ENCODE measurements around the gene CMA1. TPM values are rescaled to one million over a fixed set of nuclear protein-coding genes. Genes with fewer than 3 reads are reported as not detected.
"Not testable (repeated sequence)": the region's sequence is repeated elsewhere in the genome, so short reads cannot be mapped to it uniquely, and the experiment has no call there.

The CMA1 gene
- total RNA-seq (2014; rRNA removed; shearing (Covaris generic); ENCODE audit: low replicate concordance) = not detected in 2 replicates

DNA sequence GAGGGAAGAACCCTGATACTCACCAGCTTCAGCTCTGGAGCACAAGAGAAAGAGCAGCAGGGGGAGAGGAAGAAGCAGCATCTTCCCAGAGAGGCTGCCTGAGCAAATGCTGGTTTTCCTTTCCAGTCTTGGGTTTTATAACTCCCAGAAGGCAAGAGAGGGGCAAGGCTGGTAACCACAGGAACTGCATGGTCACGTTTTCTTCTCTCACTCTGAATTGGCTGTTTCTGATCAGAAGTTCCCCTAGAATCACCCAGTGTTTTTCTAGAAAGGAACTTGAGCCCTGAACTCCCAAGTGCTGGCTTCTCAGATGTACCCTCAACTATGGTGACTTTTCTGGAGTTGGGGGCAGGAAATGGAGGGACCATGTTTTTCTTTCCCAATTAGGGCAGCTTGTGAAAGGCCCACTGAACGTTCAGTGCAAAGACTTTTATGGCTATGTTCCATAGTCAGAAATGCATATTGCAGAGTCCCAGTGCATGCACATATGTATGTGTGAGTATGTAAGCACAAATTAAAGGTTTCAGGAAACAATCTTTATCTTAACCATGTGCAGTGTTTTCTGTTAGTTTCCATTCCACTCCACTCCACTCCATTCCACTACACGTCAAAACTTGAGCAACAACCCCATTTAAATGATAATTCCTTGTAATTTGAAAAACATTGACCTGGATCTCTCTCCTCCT is at the start of gene CMA1:
TSS of gene CMA1 (minus strand) at position 111 of the 686 bp plus-strand sequence. CDS start at position 81, 30 bp downstream.
- no peaks in the 10 kb centered on the region for H3K36me3 ChIP-seq
- DNase-seq = no peak
- H3K4me3 ChIP-seq = no peak within 1 kb of the TSS
- no peaks in the 10 kb centered on the region for H3K27me3 ChIP-seq
- no peaks in the 10 kb centered on the region for H3K9me3 ChIP-seq

- DNase-seq = peak; percentile 9
- Histone ChIP-seq H3K36me3 (no peaks in the 10 kb centered on the region), H3K4me3 (no peak overlapping the region), H3K27me3 (no peaks in the 10 kb centered on the region), H3K9me3 (no peaks in the 10 kb centered on the region)
Observed at GRCh38 chr14:24556756-24557155, 48.7 kb upstream of the CMA1 start.

GRCh38 chr14:24549064-24549463 is 41.0 kb upstream of the CMA1 start:
- not testable (repeated sequence) for H3K9me3 ChIP-seq, H3K36me3 ChIP-seq, H3K4me3 ChIP-seq, H3K27me3 ChIP-seq, DNase-seq

DNA sequence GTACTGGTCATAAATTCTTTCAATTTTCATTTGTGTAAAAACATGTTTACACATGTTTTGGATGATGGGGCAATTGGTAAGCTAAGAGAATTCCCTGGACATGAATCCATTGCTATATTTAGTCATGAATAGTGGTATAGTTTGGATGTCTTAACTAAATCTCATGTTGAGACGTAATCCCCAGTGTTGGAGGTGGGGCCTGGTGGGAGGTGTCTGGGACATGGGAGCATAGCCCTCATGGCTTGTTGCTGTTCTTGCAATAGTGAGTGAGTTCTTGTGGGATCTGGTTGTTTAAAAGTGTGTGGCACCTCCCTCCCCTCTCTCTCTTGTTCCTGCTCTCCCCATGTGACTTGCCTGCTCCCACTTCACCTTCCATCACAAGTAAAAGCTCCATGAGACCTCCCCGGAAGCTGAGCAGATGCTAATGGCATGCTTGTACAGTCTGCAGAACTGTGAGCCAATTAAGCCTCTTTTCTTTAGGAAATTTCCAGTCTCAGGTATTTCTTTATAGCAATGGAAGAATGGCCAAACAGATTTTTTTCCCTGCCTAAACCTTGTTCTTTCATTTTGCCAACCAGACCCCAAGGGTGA is 34.4 kb upstream of the CMA1 start:
- Histone ChIP-seq H3K27me3 (no peaks in the 10 kb centered on the region), H3K9me3 (no peaks in the 10 kb centered on the region), H3K36me3 (no peaks in the 10 kb centered on the region), H3K4me3 (no peak overlapping the region)
- DNase-seq = no peak

DNA sequence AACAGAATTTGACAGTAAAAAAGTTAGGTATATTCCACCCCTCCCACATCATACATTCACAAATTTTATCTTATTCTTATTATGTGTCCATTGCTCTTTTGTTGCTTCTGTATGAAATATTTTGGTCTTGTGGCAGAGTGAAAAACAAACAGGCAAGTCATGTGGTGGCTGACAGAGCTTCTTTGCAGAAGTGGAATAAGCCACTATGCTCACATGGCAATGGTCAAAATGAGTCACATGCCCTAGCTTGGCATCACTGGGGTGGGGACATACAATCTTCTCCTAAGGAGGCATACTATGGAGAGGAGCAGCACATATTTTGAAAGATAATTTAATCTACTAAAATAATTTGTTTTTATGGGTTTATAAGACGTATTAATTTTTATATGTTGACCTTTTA is 27.7 kb upstream of the CMA1 start:
- Histone ChIP-seq H3K27me3 (no peaks in the 10 kb centered on the region), H3K9me3 (no peaks in the 10 kb centered on the region), H3K36me3 (no peaks in the 10 kb centered on the region), H3K4me3 (no peak overlapping the region)
- no peak for DNase-seq

GRCh38 chr14:24534286-24534685 is 26.2 kb upstream of the CMA1 start:
- Histone ChIP-seq H3K36me3 (no peaks in the 10 kb centered on the region), H3K9me3 (no peaks in the 10 kb centered on the region), H3K4me3 (no peak overlapping the region), H3K27me3 (no peaks in the 10 kb centered on the region)
- no peak for DNase-seq

GRCh38 chr14:24525877-24526620 is 18.0 kb upstream of the CMA1 start:
- not testable (repeated sequence) for DNase-seq, H3K4me3 ChIP-seq, H3K27me3 ChIP-seq, H3K36me3 ChIP-seq, H3K9me3 ChIP-seq

- Histone ChIP-seq H3K27me3 (no peaks in the 10 kb centered on the region), H3K36me3 (no peaks in the 10 kb centered on the region), H3K9me3 (no peaks in the 10 kb centered on the region), H3K4me3 (no peak overlapping the region)
- no peak for DNase-seq
Observed at GRCh38 chr14:24518851-24519250, 10.8 kb upstream of the CMA1 start.

- H3K36me3 ChIP-seq = no peaks in the 10 kb centered on the region
- DNase-seq = no peak
- no peaks in the 10 kb centered on the region for H3K9me3 ChIP-seq
- no peak overlapping the region for H3K4me3 ChIP-seq
- H3K27me3 ChIP-seq = no peaks in the 10 kb centered on the region
Observed at GRCh38 chr14:24514209-24514608, 6.1 kb upstream of the CMA1 start.

- DNase-seq = no peak
- no peaks in the 10 kb centered on the region for H3K9me3 ChIP-seq
- no peaks in the 10 kb centered on the region for H3K27me3 ChIP-seq
- no peak overlapping the region for H3K4me3 ChIP-seq
- no peaks in the 10 kb centered on the region for H3K36me3 ChIP-seq
Observed at GRCh38 chr14:24513009-24513408, 4.9 kb upstream of the CMA1 start.

- no peak overlapping the region for H3K4me3 ChIP-seq
- H3K36me3 ChIP-seq = no peaks in the 10 kb centered on the region
- H3K9me3 ChIP-seq = no peaks in the 10 kb centered on the region
- H3K27me3 ChIP-seq = no peaks in the 10 kb centered on the region
- DNase-seq = no peak
Observed at GRCh38 chr14:24506443-24506842, 1.6 kb downstream of the CMA1 start.

- Histone ChIP-seq H3K9me3 (no peaks in the 10 kb centered on the region), H3K27me3 (no peaks in the 10 kb centered on the region), H3K4me3 (no peak overlapping the region), H3K36me3 (no peaks in the 10 kb centered on the region)
- no peak for DNase-seq
Observed at GRCh38 chr14:24504425-24504950, 3.6 kb downstream of the CMA1 start.

DNA sequence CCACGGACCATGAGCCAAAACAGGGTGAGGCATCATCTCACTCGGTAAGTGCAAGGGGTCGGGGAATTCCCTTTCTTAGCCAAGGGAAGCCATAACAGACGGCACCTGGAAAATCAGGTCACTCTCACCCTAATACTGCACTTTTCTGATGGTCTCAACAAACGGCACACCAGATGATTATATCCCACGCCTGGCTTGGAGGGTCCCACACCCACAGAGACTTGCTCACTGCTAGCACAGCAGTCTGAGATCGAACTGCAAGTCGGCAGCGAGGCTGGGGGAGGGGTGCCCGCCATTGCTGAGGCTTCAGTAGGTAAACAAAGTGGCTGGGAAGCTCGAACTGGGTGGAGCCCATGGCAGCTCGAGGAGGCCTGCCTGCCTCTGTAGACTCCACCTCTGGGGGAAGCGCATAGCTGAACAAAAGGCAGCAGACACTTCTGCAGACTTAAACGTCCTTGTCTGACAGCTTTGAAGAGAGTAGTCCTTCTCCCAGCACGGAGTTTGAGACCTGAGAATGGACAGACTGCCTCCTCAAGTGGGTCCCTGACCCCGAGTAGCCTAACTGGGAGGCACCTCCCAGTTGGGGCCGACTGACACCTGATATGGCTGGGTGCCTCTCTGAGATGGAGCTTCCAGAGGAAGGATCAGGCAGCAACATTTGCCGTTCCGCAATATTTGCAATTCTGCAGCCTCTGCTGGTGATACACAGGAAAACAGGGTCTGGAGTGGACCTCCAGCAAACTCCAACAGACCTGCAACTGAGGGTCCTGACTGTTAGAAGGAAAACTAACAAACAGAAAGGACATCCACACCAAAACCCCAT is 16.3 kb downstream of the CMA1 start:
- H3K27me3 ChIP-seq, H3K36me3 ChIP-seq, H3K9me3 ChIP-seq, H3K4me3 ChIP-seq, DNase-seq: not testable (repeated sequence)

DNA sequence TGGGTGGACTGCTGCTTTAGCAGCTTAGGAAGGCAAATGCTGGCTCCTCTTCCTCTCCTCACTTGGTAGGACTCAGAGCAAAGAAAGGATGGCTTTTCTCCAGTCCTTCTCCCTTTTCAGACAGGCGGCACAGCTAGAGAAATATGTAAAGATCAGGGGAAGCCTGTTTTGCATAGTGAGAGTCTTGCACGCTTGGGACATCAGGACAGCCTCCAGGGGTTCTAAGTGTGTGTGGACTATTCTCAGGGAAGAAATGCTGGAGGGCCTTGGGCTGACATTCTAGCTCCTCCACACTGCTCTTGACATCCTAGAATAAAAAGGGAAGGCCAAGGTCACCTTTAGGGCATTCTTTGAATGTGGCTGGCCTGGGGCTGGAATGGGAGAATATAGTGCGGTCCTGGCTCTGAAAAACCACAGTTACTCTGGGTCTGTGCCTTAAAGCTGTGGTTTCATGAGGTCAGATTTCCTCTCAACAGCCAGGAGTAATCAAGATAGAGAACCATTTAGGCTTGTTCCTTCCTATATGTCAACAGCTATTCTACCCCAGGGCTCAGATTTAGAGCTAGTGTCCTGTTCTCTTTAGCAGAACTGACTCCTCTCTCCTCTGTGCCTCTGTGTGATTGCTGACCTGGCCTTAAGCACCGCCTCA is 24.3 kb downstream of the CMA1 start:
- H3K27me3 ChIP-seq = no peaks in the 10 kb centered on the region
- H3K36me3 ChIP-seq = no peaks in the 10 kb centered on the region
- H3K9me3 ChIP-seq = no peaks in the 10 kb centered on the region
- H3K4me3 ChIP-seq = no peak overlapping the region
- DNase-seq = no peak

DNA sequence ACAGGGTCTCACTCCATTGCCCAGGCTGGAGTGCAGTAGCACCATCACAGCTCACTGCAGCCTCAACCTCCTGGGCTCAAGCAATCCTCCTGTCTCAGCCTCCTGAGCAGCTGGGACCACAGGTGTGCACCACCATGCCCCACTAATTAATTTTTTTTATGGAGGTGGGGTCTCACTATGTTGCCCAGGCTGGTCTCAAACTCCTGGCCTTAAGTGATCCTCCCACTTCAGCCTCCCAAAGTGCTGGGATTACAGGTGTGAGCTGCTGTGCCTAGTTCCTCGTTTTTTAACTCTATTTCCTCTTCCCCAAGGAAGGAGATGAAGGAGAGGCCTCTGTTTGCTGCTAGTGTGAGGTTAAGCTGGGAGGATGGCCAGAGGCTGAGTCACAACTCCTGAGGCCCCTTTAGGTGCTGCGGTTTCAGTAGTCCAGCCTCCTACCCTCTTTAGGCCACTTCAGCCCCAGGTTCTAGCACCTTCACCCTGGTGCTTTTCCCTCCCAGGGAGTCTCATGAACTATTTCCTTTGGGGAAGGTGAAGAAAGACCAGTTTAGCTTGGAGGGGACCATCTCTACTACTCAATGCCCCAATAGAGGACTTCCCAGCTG is 25.3 kb downstream of the CMA1 start:
- not testable (repeated sequence) for H3K36me3 ChIP-seq, H3K27me3 ChIP-seq, H3K9me3 ChIP-seq, H3K4me3 ChIP-seq
- peak; percentile 46 for DNase-seq

Measured in MG63 (cell line).